ENCODE results near the gene DHODH. TPM values are rescaled to one million over a fixed set of nuclear protein-coding genes. Genes with fewer than 3 reads are reported as not detected.

The DHODH gene
- total and polyA plus RNA-seq, 2 of the 13 experiments (the other 11 are each of a cell fraction or from before 2014, with no cell fraction given) = 10.7 to 16.4 TPM

DNA sequence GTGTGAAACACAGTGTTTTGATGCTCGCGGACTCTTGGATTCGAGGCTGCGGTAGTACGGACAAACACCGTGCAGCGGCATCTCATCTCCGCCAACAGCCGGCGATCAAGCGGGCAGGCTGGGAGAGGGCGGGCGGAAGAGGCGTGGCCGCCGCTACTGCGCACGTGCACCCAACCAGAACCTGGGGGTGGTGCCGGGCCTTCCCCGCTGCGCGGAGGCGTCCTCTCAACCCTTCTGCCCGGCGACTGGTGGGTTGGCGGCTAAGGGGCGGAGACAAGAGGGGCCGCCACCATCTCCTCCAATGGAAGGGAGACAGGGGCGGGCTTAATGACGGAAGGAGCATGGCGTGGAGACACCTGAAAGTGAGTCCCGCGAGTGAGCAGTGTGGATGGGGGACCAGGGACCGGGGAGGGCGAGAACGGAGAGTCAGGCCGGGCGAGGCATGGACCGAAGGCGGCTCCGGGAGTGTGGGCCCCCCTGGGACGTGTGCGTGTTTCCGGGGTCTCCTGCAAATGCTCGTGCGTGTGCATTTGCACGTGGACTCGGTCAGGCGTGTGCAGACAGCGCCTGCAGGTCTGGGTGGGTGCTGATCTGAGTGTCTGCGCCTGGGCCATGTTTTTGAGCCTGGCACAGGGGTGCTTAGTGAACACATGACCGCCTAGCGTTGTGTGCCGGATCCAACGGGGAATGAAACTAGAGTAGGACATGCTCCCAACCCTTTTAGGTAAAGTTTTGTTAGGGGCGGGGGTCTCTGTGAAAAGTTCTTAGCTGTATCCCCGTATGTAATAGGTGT, at the start of gene DHODH (continued):
- TF ChIP-seq ZBTB40 (IDR thresholded peaks at IDR 0.05) (no peak), ZBTB40 (CRISPR knock-in tag; IDR thresholded peaks at IDR 0.05) (peak; percentile 72; the same call in 1 of the 2 replicates), ATF7-NPFF (CRISPR knock-in tag; IDR thresholded peaks at IDR 0.05; ENCODE audit: low read depth) (peak; percentile 81), LCORL (IDR thresholded peaks at IDR 0.05) (no peak), LCORL (CRISPR knock-in tag; IDR thresholded peaks at IDR 0.05) (peak; percentile 35; the same call in 1 of the 2 replicates), CERS6 (CRISPR knock-in tag; IDR thresholded peaks at IDR 0.05) (no peak), PCBP2 (optimal IDR thresholded peaks at IDR 0.05; ENCODE audit: low read depth, low read length, poor library complexity, severe bottlenecking) (no peak), ZNF138 (CRISPR knock-in tag; IDR thresholded peaks at IDR 0.05; ENCODE audit: low read depth) (0 out of 2 replicates have a peak, but pooled peaks have one; percentile 80), ZNF33B (CRISPR knock-in tag; IDR thresholded peaks at IDR 0.05) (no peak), BRF2 (CRISPR knock-in tag; IDR thresholded peaks at IDR 0.05) (no peak), PHB2 (IDR thresholded peaks at IDR 0.05; ENCODE audit: partially characterized antibody) (no peak)
